Small intestine (tissue), 7 donors: Measurements from ENCODE around the gene KLK2. TPM values are rescaled to one million over a fixed set of nuclear protein-coding genes. Genes with fewer than 3 reads are reported as not detected.

ENCODE experiments used
- DNase-seq, 2 donors: peaks; one replicate each; pipeline versions ENCODE4 v3.0.0 to v3.0.0-alpha.2; 2013
- FAIRE-seq: peaks from 2 replicates; lab custom pipeline; 2012; peaks lifted over from hg19 to GRCh38; lab: Jason Lieb, UNC
- H3K27ac ChIP-seq, 3 donors: one replicate each; pipeline ENCODE4 v1.5.1; 2013; ENCODE audit warnings: low read length in 2 of 3, mild to moderate bottlenecking in 2 of 3, control low read depth in 1 of 3, inconsistent platforms in 1 of 3, low read depth in 1 of 3, moderate library complexity in 1 of 3
- H3K27me3 ChIP-seq, 3 donors: one replicate each; pipeline ENCODE4 v1.6.1; 2013; ENCODE audit warnings: low read length in 3 of 3, inconsistent platforms in 1 of 3; ENCODE audit not compliant: control insufficient read depth in 3 of 3, insufficient read depth in 3 of 3
- H3K36me3 ChIP-seq, 3 donors: one replicate each; pipeline ENCODE4 v1.6.1; 2013; ENCODE audit warnings: low read length in 3 of 3, inconsistent platforms in 1 of 3, low read depth in 1 of 3, mild to moderate bottlenecking in 1 of 3, moderate library complexity in 1 of 3; ENCODE audit not compliant: control insufficient read depth in 3 of 3, insufficient read depth in 2 of 3
- H3K4me1 ChIP-seq, 3 donors: one replicate each; pipeline ENCODE4 v1.6.1; 2013; ENCODE audit warnings: low read length in 2 of 3, inconsistent platforms in 1 of 3, low read depth in 1 of 3, mild to moderate bottlenecking in 1 of 3, moderate library complexity in 1 of 3; ENCODE audit not compliant: control insufficient read depth in 3 of 3, insufficient read depth in 2 of 3
- H3K4me3 ChIP-seq, 3 donors: one replicate each; pipeline ENCODE4 v1.5.1; 2013; ENCODE audit warnings: low read length in 3 of 3, control low read depth in 1 of 3, inconsistent platforms in 1 of 3, low read depth in 1 of 3, mild to moderate bottlenecking in 1 of 3, moderate library complexity in 1 of 3
- H3K9me3 ChIP-seq, 2 donors: one replicate each; pipeline ENCODE4 v1.6.1; 2013; ENCODE audit warnings: low read depth in 1 of 2, low read length in 1 of 2; ENCODE audit not compliant: control insufficient read depth in 2 of 2, insufficient read depth in 1 of 2
- WGBS, 3 donors: extraction: QIAGEN DNeasy Blood & Tissue Kit; methylation state at CpG; one replicate each; pipeline ENCODE4 v1.1.7; 2013; 5-methylcytosine and 5-hydroxymethylcytosine counted together
- polyA plus RNA-seq, 4 donors: library from polyadenylated mRNA; stranded (reverse) in 3 of 4; unstranded in 1 of 4; fragments of 200-250 nt in 3 of 4; fragments of 120-200 nt in 1 of 4; gene quantifications; one replicate each; pipeline versions ENCODE4 v1.2.1 to v1.2.3, GENCODE V29; 2013
- donor health status: healthy with polysubstance abuse.
- donor health status: control.
- donor health status: control.
- donor health status: Bipolar disorder and iron deficiency.
- donor health status: healthy.

KLK2 gene
- polyA plus RNA-seq, 4 donors: 0.03 to 0.12 TPM; not detected in 2

DNA sequence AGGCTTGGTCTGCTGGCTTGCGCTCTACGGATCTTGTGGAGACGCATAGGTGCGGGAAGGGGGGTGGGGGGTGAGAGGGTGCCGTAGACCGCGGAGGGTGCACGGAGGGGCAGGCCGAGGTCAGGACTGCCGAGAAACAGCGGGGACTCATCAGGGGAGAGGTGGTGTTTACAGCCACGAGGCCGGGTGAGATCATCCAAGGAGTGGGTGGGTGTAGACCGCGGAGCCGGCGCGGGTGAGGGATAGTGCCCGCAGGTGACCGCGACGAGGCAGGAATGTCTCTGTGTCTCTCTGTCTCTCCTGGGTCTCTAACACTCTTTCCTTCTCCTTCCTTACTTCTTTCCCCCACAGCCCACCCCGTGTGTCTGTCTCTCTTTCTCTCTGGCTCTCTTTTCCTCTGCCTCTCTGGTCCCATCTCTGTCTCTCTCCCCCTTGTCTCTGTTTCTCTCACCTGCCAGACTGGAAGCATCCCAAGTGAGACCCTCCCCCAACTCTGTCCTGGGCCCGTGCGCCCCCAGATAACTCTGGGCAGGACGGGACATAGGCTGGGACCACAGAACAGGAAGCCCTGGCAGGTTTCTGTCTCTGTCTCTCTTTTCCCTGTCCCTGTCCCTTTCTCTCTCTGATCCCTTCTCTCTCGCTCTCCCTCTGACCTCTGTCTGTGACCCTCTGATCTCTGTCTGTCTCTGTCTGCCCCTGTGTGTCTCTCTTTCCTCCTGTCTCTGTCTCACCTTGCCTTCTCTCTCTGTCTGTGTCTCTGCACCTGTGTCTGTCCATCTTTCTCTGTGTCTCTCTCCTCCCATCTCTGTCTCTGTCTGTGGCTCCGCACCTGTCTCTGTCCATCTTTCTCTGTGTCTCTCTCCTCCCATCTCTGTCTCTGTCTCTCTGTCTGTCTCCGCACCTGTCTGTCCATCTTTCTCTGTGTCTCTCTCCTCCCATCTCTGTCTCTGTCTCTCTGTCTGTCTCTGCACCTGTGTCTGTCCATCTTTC, 39.8 kb downstream of the KLK2 start:
- no peak for DNase-seq
- Histone ChIP-seq H3K27me3 (peaks cover 7 to 48% (median 34%) of the 10 kb centered on the region in 3 donors), H3K4me3 (no peak overlapping the region), H3K4me1 (peaks cover 0 to 2% (median 0%) of the 10 kb centered on the region in 3 donors), H3K36me3 (no peaks in the 10 kb centered on the region), H3K9me3 (no peaks in the 10 kb centered on the region), H3K27ac (no peak overlapping the region)
- FAIRE-seq: no peak
- WGBS, 3 donors: 9 to 11% (median 10%) methylated on average over 20 to 29 of the region's 29 CpGs

DNA sequence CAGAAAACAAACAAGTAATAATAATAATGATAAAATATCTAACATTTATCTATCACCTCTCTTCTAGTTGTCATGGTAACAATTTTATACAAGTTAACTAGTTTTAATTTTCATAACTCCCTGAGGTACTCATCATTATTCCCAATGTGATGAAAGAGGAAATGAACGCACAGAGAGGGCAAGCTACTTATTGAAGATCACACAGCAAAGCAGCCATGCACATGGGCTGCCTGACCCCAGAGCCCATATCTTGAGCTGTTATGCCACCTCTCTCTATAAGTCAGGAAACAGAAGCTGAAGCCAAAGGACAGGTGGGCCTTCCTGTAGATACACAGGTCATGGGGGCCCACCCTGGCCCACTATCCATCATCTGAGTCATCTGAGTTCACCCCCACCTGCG, 42.8 kb downstream of the KLK2 start:
- Histone ChIP-seq H3K9me3 (no peaks in the 10 kb centered on the region), H3K4me1 (no peaks in the 10 kb centered on the region), H3K4me3 (no peak overlapping the region), H3K36me3 (no peaks in the 10 kb centered on the region), H3K27me3 (peaks cover 4 to 19% (median 17%) of the 10 kb centered on the region in 3 donors), H3K27ac (no peak overlapping the region)
- no peak for DNase-seq
- no peak for FAIRE-seq
- 73 to 84% (median 78%) methylated on average over 2 of the region's 2 CpGs for WGBS, 3 donors

DNA sequence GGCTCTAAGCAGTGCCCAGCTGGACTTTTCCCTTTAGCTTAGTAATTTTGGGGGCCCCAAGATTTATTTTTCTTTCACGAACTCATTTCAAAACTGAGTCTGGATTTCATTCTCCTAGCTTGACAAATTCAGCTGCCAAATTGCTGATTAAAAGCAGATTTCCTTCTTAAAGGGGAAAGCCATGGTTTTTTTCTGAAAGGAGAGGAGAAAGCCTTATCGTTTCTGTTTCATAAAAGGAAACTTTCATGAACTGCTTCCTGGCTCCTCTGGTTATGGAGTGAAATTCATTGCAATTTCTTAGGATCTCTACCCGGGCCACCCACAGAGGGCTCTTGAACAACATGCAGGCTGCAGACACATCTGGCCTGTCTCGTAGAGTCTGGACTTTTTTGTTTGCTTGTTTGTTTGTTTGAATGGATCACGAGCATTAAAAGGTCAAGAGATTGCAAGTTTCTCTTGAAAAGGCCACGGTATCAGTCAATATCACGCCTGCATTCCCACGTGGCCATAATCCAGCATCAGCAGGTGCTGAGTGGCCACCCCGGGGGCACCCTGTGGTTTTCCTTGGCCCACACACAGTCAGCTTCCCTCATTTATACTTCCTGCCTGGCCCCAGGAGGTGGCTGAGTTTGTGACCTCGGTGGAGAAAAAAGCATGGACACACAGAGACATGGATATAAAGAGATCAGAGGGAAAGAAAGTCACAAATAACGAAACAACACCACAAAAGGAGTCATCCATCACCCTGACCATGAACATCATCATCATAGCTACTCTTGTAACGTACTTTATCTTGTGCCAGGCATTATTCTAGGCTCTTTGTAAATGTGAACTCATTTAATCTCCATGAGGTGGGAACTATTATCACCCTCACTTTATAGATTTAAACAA, 48.4 kb downstream of the KLK2 start:
- Histone ChIP-seq H3K4me1 (no peaks in the 10 kb centered on the region), H3K36me3 (no peaks in the 10 kb centered on the region), H3K4me3 (no peak overlapping the region), H3K27ac (no peak overlapping the region), H3K27me3 (peaks cover 0 to 4% (median 3%) of the 10 kb centered on the region in 3 donors), H3K9me3 (no peaks in the 10 kb centered on the region)
- DNase-seq (no peak), FAIRE-seq (no peak)
- 2 to 5% (median 4%) methylated on average over 12 of the region's 12 CpGs for WGBS, 3 donors

DNA sequence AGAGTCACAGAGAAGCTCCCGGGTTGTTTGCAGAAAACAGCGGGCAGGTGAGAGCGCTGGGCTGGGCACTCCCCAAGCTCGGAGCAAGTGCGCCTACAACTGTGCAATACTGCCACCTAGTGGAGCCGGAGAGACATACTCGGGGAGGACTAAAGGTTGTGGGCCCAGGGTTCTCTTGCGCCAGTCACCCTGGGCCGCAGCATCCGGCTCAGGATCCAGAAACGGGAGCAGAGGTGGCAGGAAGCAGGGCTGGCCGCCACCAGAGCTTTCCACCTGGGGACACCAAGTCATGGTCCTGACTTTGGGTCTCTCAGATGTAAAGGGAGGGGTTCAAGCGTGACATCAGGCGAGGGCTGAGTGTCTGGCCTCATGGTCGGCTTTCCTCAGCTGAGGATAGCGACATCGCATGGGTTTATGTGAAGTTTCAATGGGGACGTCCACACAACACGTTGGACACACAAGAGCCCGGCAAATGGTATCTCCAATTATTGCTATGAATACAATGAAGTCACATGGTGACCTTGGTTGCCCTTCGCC, 49.1 kb downstream of the KLK2 start:
- 24 to 33% (median 30%) methylated on average over 21 of the region's 21 CpGs for WGBS, 3 donors
- H3K27me3 ChIP-seq: peaks cover 0 to 4% (median 3%) of the 10 kb centered on the region in 3 donors
- no peak for FAIRE-seq

DNA sequence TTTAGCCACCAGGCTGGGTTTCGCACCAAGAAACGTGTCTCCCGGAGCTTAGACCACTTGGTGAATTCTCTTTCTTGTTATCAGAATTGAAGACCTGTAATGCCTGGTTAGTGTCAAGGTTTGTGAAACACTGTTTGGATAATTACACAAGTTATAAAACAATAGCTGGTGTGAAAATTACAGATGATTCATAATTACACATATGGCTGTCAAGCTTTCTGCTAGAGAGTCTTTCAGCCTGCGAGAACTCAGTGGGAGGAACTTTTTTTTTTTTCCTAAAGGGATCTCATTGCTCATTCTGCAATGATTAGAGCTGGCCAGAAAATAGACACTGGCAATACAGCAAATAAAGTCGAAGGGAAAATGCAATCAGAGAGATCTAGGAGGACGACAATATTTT, 51.3 kb downstream of the KLK2 start:
- Histone ChIP-seq H3K9me3 (no peaks in the 10 kb centered on the region), H3K27ac (no peak overlapping the region), H3K4me3 (no peak overlapping the region), H3K27me3 (peaks cover 0 to 3% (median 1%) of the 10 kb centered on the region in 3 donors), H3K4me1 (no peaks in the 10 kb centered on the region), H3K36me3 (no peaks in the 10 kb centered on the region)
- WGBS, 3 donors: 62 to 68% (median 62%) methylated on average over 6 of the region's 6 CpGs
- FAIRE-seq (no peak), DNase-seq (no peak)

More for the DNA sequence above, 49.1 kb downstream of the KLK2 start:
- DNase-seq: peak; percentile 84 to 87
- no peaks in the 10 kb centered on the region for H3K9me3 ChIP-seq
- no peak overlapping the region for H3K4me3 ChIP-seq
- H3K27ac ChIP-seq: no peak overlapping the region
- no peaks in the 10 kb centered on the region for H3K36me3 ChIP-seq
- no peaks in the 10 kb centered on the region for H3K4me1 ChIP-seq

DNA sequence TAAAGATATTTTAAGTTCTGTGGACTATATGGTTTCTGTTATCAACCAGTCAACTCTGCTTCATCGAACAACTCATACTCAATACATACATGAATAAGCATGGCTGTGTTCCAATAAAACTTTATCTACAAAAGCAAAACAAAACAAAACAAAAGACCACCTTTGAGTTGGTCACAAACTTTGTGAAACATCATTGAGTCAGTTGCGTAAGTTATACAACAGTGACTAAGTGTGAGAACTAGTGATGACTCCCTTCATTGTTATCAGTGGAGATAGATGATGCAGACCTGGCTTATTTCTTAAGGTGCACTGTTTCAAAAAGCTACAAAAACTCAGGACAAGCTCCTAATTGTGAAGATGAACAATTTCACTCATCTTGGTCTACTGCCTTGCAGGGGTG, 52.5 kb downstream of the KLK2 start:
- WGBS, 3 donors: 64 to 86% (median 72%) methylated on average over 2 of the region's 2 CpGs
- H3K27ac ChIP-seq: no peak overlapping the region
- no peaks in the 10 kb centered on the region for H3K36me3 ChIP-seq
- peaks cover 0 to 3% (median 0%) of the 10 kb centered on the region in 3 donors for H3K27me3 ChIP-seq
- H3K4me1 ChIP-seq: no peaks in the 10 kb centered on the region
- no peak for FAIRE-seq
- H3K9me3 ChIP-seq: no peaks in the 10 kb centered on the region
- no peak overlapping the region for H3K4me3 ChIP-seq
- DNase-seq: no peak

DNA sequence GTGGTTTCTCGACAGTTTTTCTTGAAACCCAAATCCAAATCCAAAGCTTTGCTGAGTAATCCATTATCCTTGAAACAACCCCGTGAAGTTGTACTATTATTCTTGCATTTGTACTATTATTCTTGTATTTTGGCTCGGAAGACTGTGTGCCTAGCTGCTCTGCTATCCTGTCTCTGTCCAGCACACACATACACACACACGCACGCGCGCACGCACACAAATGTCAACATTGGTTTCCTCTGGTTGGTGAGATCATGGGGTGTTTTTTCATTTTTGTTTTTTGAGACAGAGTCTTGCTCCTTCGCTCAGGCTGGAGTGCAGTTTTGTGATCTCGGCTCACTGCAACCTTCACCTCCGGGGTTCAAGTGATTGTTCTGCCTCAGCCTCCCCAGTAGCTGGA, 52.9 kb downstream of the KLK2 start:
- FAIRE-seq: no peak

DNA sequence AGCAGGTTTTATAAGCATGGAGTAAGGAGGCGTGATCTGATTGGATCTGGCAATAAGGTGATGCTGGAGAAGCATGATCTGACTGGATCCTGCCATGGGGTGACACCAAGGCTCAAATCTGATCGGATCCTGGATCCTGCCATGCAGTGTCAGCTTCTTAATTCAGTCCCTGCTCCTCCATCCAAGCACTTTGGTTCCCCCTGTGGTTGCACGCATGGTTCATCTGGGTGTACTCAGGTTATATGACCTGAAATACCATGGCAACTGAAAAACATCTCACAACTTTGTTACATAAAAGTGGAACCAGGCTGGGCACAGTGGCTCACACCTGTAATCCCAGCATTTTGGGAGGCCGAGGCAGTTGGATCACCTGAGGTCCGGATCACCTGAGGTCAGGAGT, 55.6 kb downstream of the KLK2 start:
- 34 to 82% (median 53%) methylated on average over 5 of the region's 5 CpGs for WGBS, 3 donors
- Histone ChIP-seq H3K4me1 (no peaks in the 10 kb centered on the region), H3K27ac (no peak overlapping the region), H3K9me3 (no peaks in the 10 kb centered on the region), H3K27me3 (peaks cover 0 to 2% (median 0%) of the 10 kb centered on the region in 3 donors), H3K36me3 (no peaks in the 10 kb centered on the region), H3K4me3 (no peak overlapping the region)
- FAIRE-seq (no peak), DNase-seq (no peak)

More for the DNA sequence above, 52.9 kb downstream of the KLK2 start:
- Histone ChIP-seq H3K4me1 (no peaks in the 10 kb centered on the region), H3K27ac (no peak overlapping the region), H3K27me3 (peaks cover 0 to 3% (median 0%) of the 10 kb centered on the region in 3 donors), H3K4me3 (no peak overlapping the region), H3K36me3 (no peaks in the 10 kb centered on the region), H3K9me3 (no peaks in the 10 kb centered on the region)
- no peak for DNase-seq
- WGBS, 3 donors: 78 to 82% (median 80%) methylated on average over 11 of the region's 11 CpGs
